ENCODE results near the gene PGAP3.

- TF ChIP-seq CTCF (IDR thresholded peaks at IDR 0.05) (no peak), POLR2A (IDR thresholded peaks at IDR 0.05) (no peak), POLR2AphosphoS5 (IDR thresholded peaks at IDR 0.05) (peak; percentile 27)
Observed at GRCh38 chr17:39706921-39707337, 19.1 kb upstream of the PGAP3 start.
